ENCODE measurements around the gene XPO6.

The XPO6 gene

GRCh38 chr16:28078261-28078660 lies 133.5 kb downstream of the XPO6 start:
- H3K4me3 ChIP-seq (replicated peaks; ENCODE audit: insufficient read depth, low read length) = no peak overlapping the region
- TF ChIP-seq SPI1 (IDR thresholded peaks at IDR 0.05; ENCODE audit: borderline replicate concordance, low read depth) = no peak
- no peak for TF ChIP-seq POLR2AphosphoS5 (IDR thresholded peaks at IDR 0.05; ENCODE audit: low read depth)
- no peak for TF ChIP-seq REST (IDR thresholded peaks at IDR 0.05; ENCODE audit: insufficient replicate concordance, low read depth)
- TF ChIP-seq GABPA (IDR thresholded peaks at IDR 0.05; ENCODE audit: low read depth) = no peak
- no peak for TF ChIP-seq CTCF (IDR thresholded peaks at IDR 0.05; ENCODE audit: insufficient read depth, low read length)
- no peaks in the 10 kb centered on the region for H3K27me3 ChIP-seq (ENCODE audit: insufficient read depth, poor library complexity, severe bottlenecking)
- H3K27ac ChIP-seq (replicated peaks) = no peak overlapping the region
- DNase-seq (ENCODE audit: low read depth in 1 of 2, low spot score in 1 of 2) = no peak

GRCh38 chr16:28073836-28074235 lies 137.9 kb downstream of the XPO6 start:
- DNase-seq (ENCODE audit: low read depth in 1 of 2, low spot score in 1 of 2) = no peak
- no peak overlapping the region for H3K4me3 ChIP-seq (replicated peaks; ENCODE audit: insufficient read depth, low read length)
- H3K27ac ChIP-seq (replicated peaks) = no peak overlapping the region
- no peak for TF ChIP-seq REST (IDR thresholded peaks at IDR 0.05; ENCODE audit: insufficient replicate concordance, low read depth)
- TF ChIP-seq GABPA (IDR thresholded peaks at IDR 0.05; ENCODE audit: low read depth) = no peak
- TF ChIP-seq SPI1 (IDR thresholded peaks at IDR 0.05; ENCODE audit: borderline replicate concordance, low read depth) = no peak
- no peak for TF ChIP-seq POLR2AphosphoS5 (IDR thresholded peaks at IDR 0.05; ENCODE audit: low read depth)
- no peak for TF ChIP-seq CTCF (IDR thresholded peaks at IDR 0.05; ENCODE audit: insufficient read depth, low read length)
- H3K27me3 ChIP-seq (ENCODE audit: insufficient read depth, poor library complexity, severe bottlenecking) = no peaks in the 10 kb centered on the region

- H3K4me3 ChIP-seq (replicated peaks; ENCODE audit: insufficient read depth, low read length) = no peak overlapping the region
- TF ChIP-seq SPI1 (IDR thresholded peaks at IDR 0.05; ENCODE audit: borderline replicate concordance, low read depth) (no peak), CTCF (IDR thresholded peaks at IDR 0.05; ENCODE audit: insufficient read depth, low read length) (no peak), REST (IDR thresholded peaks at IDR 0.05; ENCODE audit: insufficient replicate concordance, low read depth) (no peak), POLR2AphosphoS5 (IDR thresholded peaks at IDR 0.05; ENCODE audit: low read depth) (no peak), GABPA (IDR thresholded peaks at IDR 0.05; ENCODE audit: low read depth) (no peak)
- DNase-seq (ENCODE audit: low read depth in 1 of 2, low spot score in 1 of 2) = no peak
- no peak overlapping the region for H3K27ac ChIP-seq (replicated peaks)
- H3K27me3 ChIP-seq (ENCODE audit: insufficient read depth, poor library complexity, severe bottlenecking) = no peaks in the 10 kb centered on the region
Observed at GRCh38 chr16:28072087-28072486, 139.7 kb downstream of the XPO6 start.

All from HL-60 (cell line).